ENCODE data around the gene CARHSP1. TPM values are rescaled to one million over a fixed set of nuclear protein-coding genes. Genes with fewer than 3 reads are reported as not detected.

The CARHSP1 gene
- total and polyA plus RNA-seq, 9 of the 15 experiments (the other 6 are each of a cell fraction or from before 2014, with no cell fraction given): 5.8 to 114 (median 41.1) TPM

- TF ChIP-seq CHD7 (IDR thresholded peaks at IDR 0.05; ENCODE audit: low read depth, low read length): no peak
- TF ChIP-seq PCBP1 (IDR thresholded peaks at IDR 0.05; ENCODE audit: low read depth, low read length, poor library complexity, severe bottlenecking): peak; percentile 98
- no peak for TF ChIP-seq HSF4 (CRISPR knock-in tag; IDR thresholded peaks at IDR 0.05; ENCODE audit: borderline replicate concordance)
- 0 out of 2 replicates have a peak, but pooled peaks have one; percentile 37 for TF ChIP-seq ATF7 (IDR thresholded peaks at IDR 0.05)
- peak; percentile 80 for TF ChIP-seq KLF16 (IDR thresholded peaks at IDR 0.05)
- peak; percentile 19; the same call in 1 of the 2 replicates for TF ChIP-seq GATA2 (CRISPR knock-in tag; IDR thresholded peaks at IDR 0.05)
- no peak for TF ChIP-seq HMG20B (CRISPR knock-in tag; IDR thresholded peaks at IDR 0.05)
- TF ChIP-seq, protein P1, sequence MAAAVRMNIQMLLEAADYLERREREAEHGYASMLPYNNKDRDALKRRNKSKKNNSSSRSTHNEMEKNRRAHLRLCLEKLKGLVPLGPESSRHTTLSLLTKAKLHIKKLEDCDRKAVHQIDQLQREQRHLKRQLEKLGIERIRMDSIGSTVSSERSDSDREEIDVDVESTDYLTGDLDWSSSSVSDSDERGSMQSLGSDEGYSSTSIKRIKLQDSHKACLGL (CRISPR knock-in tag; IDR thresholded peaks at IDR 0.05; ENCODE audit: borderline replicate concordance, poor library complexity, severe bottlenecking): no peak
- no peak for TF ChIP-seq STAT5A (IDR thresholded peaks at IDR 0.05; ENCODE audit: borderline replicate concordance, low read length)
- TF ChIP-seq ZNF76 (CRISPR knock-in tag; IDR thresholded peaks at IDR 0.05; ENCODE audit: borderline replicate concordance): no peak
- TF ChIP-seq ZNF217 (CRISPR knock-in tag; IDR thresholded peaks at IDR 0.05): no peak
- TF ChIP-seq ZNF79 (CRISPR knock-in tag; IDR thresholded peaks at IDR 0.05; ENCODE audit: low read depth): no peak
- TF ChIP-seq ZNF699 (CRISPR knock-in tag; IDR thresholded peaks at IDR 0.05; ENCODE audit: insufficient replicate concordance): no peak
- no peak for TF ChIP-seq THRAP3 (IDR thresholded peaks at IDR 0.05; ENCODE audit: borderline replicate concordance)
- no peak for TF ChIP-seq LARP7 (IDR thresholded peaks at IDR 0.05)
- no peak for TF ChIP-seq ZEB2 (IDR thresholded peaks at IDR 0.05)
- peak; percentile 96 for TF ChIP-seq HMGN3 (IDR thresholded peaks at IDR 0.05; ENCODE audit: borderline replicate concordance, extremely low read depth, insufficient read length, low read depth, low read length)
Observed at GRCh38 chr16:8868416-8869211, at the start of gene CARHSP1 (continued).

Measured in K562 (cell line).